ENCODE data around the gene FGFR4. TPM values are rescaled to one million over a fixed set of nuclear protein-coding genes. Genes with fewer than 3 reads are reported as not detected.

Gene FGFR4
- total RNA-seq: 100 to 1,000 TPM in 3 of 6 donors, 10 to 100 TPM in 3; 14.8 to 175 (median 87.1) TPM

GRCh38 chr5:177086654-177087397, at the start of gene FGFR4:
Gene FGFR4 (plus strand): TSS chr5:177086915. CDS start chr5:177089603, 2,688 bp downstream.
- H3K27ac ChIP-seq: peak within 1 kb of the TSS; percentile 61 to 80 (median 72)
- H3K4me3 ChIP-seq: peak within 1 kb of the TSS; percentile 54 to 63 (median 55)
- DNase-seq (peak; percentile 79 to 93), ATAC-seq (ENCODE audit: low FRiP score in 2 of 2) (peak; percentile 81 to 83)
- peaks cover 9 to 17% (median 15%) of the 10 kb centered on the region in 4 donors for H3K4me1 ChIP-seq
- no peaks in the 10 kb centered on the region for H3K27me3 ChIP-seq
- H3K9me3 ChIP-seq: no peaks in the 10 kb centered on the region
- WGBS, 2 donors: 0 to 2% methylated on average over 2 to 14 of the region's 68 CpGs
- H3K36me3 ChIP-seq: no peaks in the 10 kb centered on the region
- TF ChIP-seq POLR2AphosphoS5 (IDR thresholded peaks at IDR 0.05) (no peak), POLR2A (IDR thresholded peaks at IDR 0.05) (peak in 1 of 4 donors; percentile 50), EP300 (IDR thresholded peaks at IDR 0.05) (no peak), CTCF (IDR thresholded peaks at IDR 0.05) (peak; percentile 62 to 84 (median 78))

GRCh38 chr5:177036921-177037320, 49.8 kb upstream of the FGFR4 start:
- H3K27ac ChIP-seq: no peak overlapping the region
- no peak for ATAC-seq (ENCODE audit: low FRiP score in 2 of 2)
- no peak for DNase-seq
- H3K27me3 ChIP-seq: no peaks in the 10 kb centered on the region
- TF ChIP-seq POLR2AphosphoS5 (IDR thresholded peaks at IDR 0.05): no peak
- no peak for TF ChIP-seq CTCF (IDR thresholded peaks at IDR 0.05)
- no peak for TF ChIP-seq POLR2A (IDR thresholded peaks at IDR 0.05)
- no peak for TF ChIP-seq EP300 (IDR thresholded peaks at IDR 0.05)
- WGBS, 2 donors: 83 to 86% methylated on average over 5 of the region's 5 CpGs
- H3K36me3 ChIP-seq: peaks cover 0 to 10% (median 2%) of the 10 kb centered on the region in 4 donors
- peaks cover 0 to 14% (median 4%) of the 10 kb centered on the region in 4 donors for H3K4me1 ChIP-seq
- H3K4me3 ChIP-seq: no peak overlapping the region
- no peaks in the 10 kb centered on the region for H3K9me3 ChIP-seq

GRCh38 chr5:177040814-177041420, 45.8 kb upstream of the FGFR4 start:
- no peak overlapping the region for H3K27ac ChIP-seq
- no peaks in the 10 kb centered on the region for H3K27me3 ChIP-seq
- ATAC-seq (ENCODE audit: low FRiP score in 2 of 2) (no peak), DNase-seq (no peak)
- peaks cover 9 to 39% (median 26%) of the 10 kb centered on the region in 4 donors for H3K36me3 ChIP-seq
- H3K4me1 ChIP-seq: peaks cover 0 to 11% (median 5%) of the 10 kb centered on the region in 4 donors
- H3K4me3 ChIP-seq: no peak overlapping the region
- WGBS, 2 donors: 83 to 95% methylated on average over 3 of the region's 3 CpGs
- TF ChIP-seq POLR2A (IDR thresholded peaks at IDR 0.05) (no peak), EP300 (IDR thresholded peaks at IDR 0.05) (no peak)
- H3K9me3 ChIP-seq: no peaks in the 10 kb centered on the region

DNA sequence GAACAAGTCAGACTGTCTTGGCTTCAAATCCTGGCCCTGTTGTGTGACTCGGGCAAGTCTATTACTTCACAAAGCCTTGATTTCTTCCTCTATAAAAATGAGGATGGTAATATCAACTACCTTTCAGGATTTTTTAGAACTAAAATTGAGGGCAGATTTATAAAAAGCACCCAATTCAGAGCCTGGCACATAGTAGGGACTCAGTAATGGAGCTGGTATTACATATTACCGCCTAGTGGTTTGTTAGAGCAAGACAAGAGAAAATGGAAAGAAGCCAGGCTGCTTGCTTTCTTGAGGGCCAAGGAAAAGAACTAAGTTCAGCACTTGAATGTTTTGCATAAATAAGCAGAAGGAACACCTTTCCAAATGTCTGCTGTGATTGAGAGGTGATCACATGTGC, 44.8 kb upstream of the FGFR4 start:
- no peak for ATAC-seq (ENCODE audit: low FRiP score in 2 of 2)
- peaks cover 0 to 5% (median under 1%) of the 10 kb centered on the region in 4 donors for H3K4me1 ChIP-seq
- DNase-seq: no peak
- WGBS, 2 donors: 94 to 100% methylated on average over 2 of the region's 2 CpGs
- TF ChIP-seq CTCF (IDR thresholded peaks at IDR 0.05) (no peak), POLR2A (IDR thresholded peaks at IDR 0.05) (no peak), EP300 (IDR thresholded peaks at IDR 0.05) (no peak), POLR2AphosphoS5 (IDR thresholded peaks at IDR 0.05) (no peak)
- no peak overlapping the region for H3K27ac ChIP-seq
- H3K36me3 ChIP-seq: peaks cover 9 to 47% (median 27%) of the 10 kb centered on the region in 4 donors
- no peaks in the 10 kb centered on the region for H3K27me3 ChIP-seq
- no peaks in the 10 kb centered on the region for H3K9me3 ChIP-seq
- no peak overlapping the region for H3K4me3 ChIP-seq

GRCh38 chr5:177043114-177043513, 43.6 kb upstream of the FGFR4 start:
- Histone ChIP-seq H3K4me3 (no peak overlapping the region), H3K27ac (peak overlapping the region in 1 of 4 donors; percentile 69), H3K4me1 (peaks cover 0 to 5% (median 0%) of the 10 kb centered on the region in 4 donors), H3K9me3 (no peaks in the 10 kb centered on the region), H3K27me3 (no peaks in the 10 kb centered on the region), H3K36me3 (peaks cover 9 to 57% (median 27%) of the 10 kb centered on the region in 4 donors)
- no peak for DNase-seq
- no peak for ATAC-seq (ENCODE audit: low FRiP score in 2 of 2)
- WGBS, 2 donors: 97 to 98% methylated on average over 6 of the region's 6 CpGs
- TF ChIP-seq EP300 (IDR thresholded peaks at IDR 0.05) (no peak), CTCF (IDR thresholded peaks at IDR 0.05) (no peak), POLR2A (IDR thresholded peaks at IDR 0.05) (no peak), POLR2AphosphoS5 (IDR thresholded peaks at IDR 0.05) (no peak)

All from upper lobe of left lung (tissue), 6 donors.